MCF 10A (cell line): ENCODE measurements around the gene BCAP31. TPM values are rescaled to one million over a fixed set of nuclear protein-coding genes. Genes with fewer than 3 reads are reported as not detected.

Experiments used
- BruUV-seq: library from RNA; stranded (reverse); fragments of 400-500 nt; replicated peaks from 2 replicates; lab custom pipeline; 2021; lab: Mats Ljungman, UMichigan
- CTCF ChIA-PET: fragments of 300-600 bp; sonication (Branson Sonifier 250); formaldehyde crosslinking; extraction: SDS; loops from one replicate; lab custom pipeline; 2021; ENCODE audit warnings: antibody characterized with exemption, inconsistent platforms; lab: Yijun Ruan, JAX
- POLR2A ChIA-PET: fragments of 300-600, 350-650 bp; sonication (Branson Sonifier 250); formaldehyde crosslinking; extraction: SDS; loops from one replicate; lab custom pipeline; 2020; ENCODE audit warnings: antibody characterized with exemption, inconsistent platforms; lab: Yijun Ruan, JAX
- DNase-seq: peaks from one replicate; pipeline ENCODE4 v3.0.0-alpha.2; 2018; ENCODE audit not compliant: unreplicated experiment
- H3K27ac Mint-ChIP-seq: one replicate; pipeline ENCODE4 v1.8.0; 2022; ENCODE audit warnings: mild to moderate bottlenecking, low read depth, mixed read lengths; ENCODE audit not compliant: unreplicated experiment
- H3K27me3 Mint-ChIP-seq: one replicate; pipeline ENCODE4 v1.8.0; 2022; ENCODE audit warnings: mixed read lengths; ENCODE audit not compliant: insufficient read depth, unreplicated experiment
- H3K36me3 Mint-ChIP-seq: one replicate; pipeline ENCODE4 v1.8.0; 2022; ENCODE audit warnings: mild to moderate bottlenecking, moderate library complexity, mixed read lengths; ENCODE audit not compliant: insufficient read depth, unreplicated experiment
- H3K4me1 Mint-ChIP-seq: one replicate; pipeline ENCODE4 v1.8.0; 2022; ENCODE audit warnings: mixed read lengths; ENCODE audit not compliant: insufficient read depth, unreplicated experiment
- H3K4me3 Mint-ChIP-seq: one replicate; pipeline ENCODE4 v1.8.0; 2022; ENCODE audit warnings: mild to moderate bottlenecking, moderate library complexity, mixed read lengths; ENCODE audit not compliant: unreplicated experiment
- H3K9me3 Mint-ChIP-seq: one replicate; pipeline ENCODE4 v1.8.0; 2022; ENCODE audit warnings: mixed read lengths; ENCODE audit not compliant: unreplicated experiment
- intact Hi-C: fragments of 100-400 bp; cut with micrococcal nuclease; formaldehyde crosslinking; loops from 2 replicates; pipeline ENCODE4 v1.14.1; 2022
- total RNA-seq: library from RNA; stranded (reverse); gene quantifications from 2 replicates; pipeline ENCODE4 v1.2.3, GENCODE V29; 2022
- TF ChIP-seq, protein P1 (sequence below): fragments of 200-600 bp; IDR thresholded peaks from one replicate; pipeline ENCODE4 v1.8.0; 2022; ENCODE audit warnings: antibody characterized with exemption, mild to moderate bottlenecking; ENCODE audit not compliant: unreplicated experiment

BCAP31 gene
- total RNA-seq, 1 experiment from 2014 or later: 203 TPM

GRCh38 chrX:153771415-153772315 lies 47.5 kb upstream of the BCAP31 start:
- no TSS peak for BruUV-seq
- intact Hi-C loops: no loop called here
- Mint-ChIP-seq H3K4me1 (no peaks in the 10 kb centered on the region), H3K27ac (no peak overlapping the region), H3K36me3 (peaks cover 8% of the 10 kb centered on the region), H3K27me3 (no peaks in the 10 kb centered on the region), H3K4me3 (no peak overlapping the region), H3K9me3 (no peaks in the 10 kb centered on the region)
- no peak for DNase-seq
- ChIA-PET POLR2A (no interaction called here), CTCF (interaction anchor here (0.7 kb wide), 1 partner anchor 197 kb away, joined by 3 read pairs; no protein-coding TSS in a partner anchor)
- TF ChIP-seq, protein P1, sequence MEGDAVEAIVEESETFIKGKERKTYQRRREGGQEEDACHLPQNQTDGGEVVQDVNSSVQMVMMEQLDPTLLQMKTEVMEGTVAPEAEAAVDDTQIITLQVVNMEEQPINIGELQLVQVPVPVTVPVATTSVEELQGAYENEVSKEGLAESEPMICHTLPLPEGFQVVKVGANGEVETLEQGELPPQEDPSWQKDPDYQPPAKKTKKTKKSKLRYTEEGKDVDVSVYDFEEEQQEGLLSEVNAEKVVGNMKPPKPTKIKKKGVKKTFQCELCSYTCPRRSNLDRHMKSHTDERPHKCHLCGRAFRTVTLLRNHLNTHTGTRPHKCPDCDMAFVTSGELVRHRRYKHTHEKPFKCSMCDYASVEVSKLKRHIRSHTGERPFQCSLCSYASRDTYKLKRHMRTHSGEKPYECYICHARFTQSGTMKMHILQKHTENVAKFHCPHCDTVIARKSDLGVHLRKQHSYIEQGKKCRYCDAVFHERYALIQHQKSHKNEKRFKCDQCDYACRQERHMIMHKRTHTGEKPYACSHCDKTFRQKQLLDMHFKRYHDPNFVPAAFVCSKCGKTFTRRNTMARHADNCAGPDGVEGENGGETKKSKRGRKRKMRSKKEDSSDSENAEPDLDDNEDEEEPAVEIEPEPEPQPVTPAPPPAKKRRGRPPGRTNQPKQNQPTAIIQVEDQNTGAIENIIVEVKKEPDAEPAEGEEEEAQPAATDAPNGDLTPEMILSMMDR: no peak

- Mint-ChIP-seq H3K27me3 (no peaks in the 10 kb centered on the region), H3K4me3 (no peak overlapping the region), H3K9me3 (no peaks in the 10 kb centered on the region), H3K4me1 (no peaks in the 10 kb centered on the region), H3K36me3 (peaks cover 3% of the 10 kb centered on the region), H3K27ac (no peak overlapping the region)
- ChIA-PET POLR2A (no interaction called here), CTCF (interaction anchor here (0.7 to 1.0 kb wide), 2 partner anchors 198 to 199 kb away, joined by 3 read pairs; no protein-coding TSS in a partner anchor)
- BruUV-seq: no TSS peak
- TF ChIP-seq, protein P1: no peak
- no peak for DNase-seq
- intact Hi-C loops: no loop called here
Observed at GRCh38 chrX:153770601-153771414, 46.6 kb upstream of the BCAP31 start.

- H3K9me3 Mint-ChIP-seq: no peaks in the 10 kb centered on the region
- DNase-seq: no peak
- no peak overlapping the region for H3K4me3 Mint-ChIP-seq
- TF ChIP-seq, protein P1: no peak
- H3K36me3 Mint-ChIP-seq: no peaks in the 10 kb centered on the region
- POLR2A ChIA-PET: no interaction called here
- intact Hi-C loops: no loop called here
- no peak overlapping the region for H3K27ac Mint-ChIP-seq
- BruUV-seq: no TSS peak
- H3K27me3 Mint-ChIP-seq: no peaks in the 10 kb centered on the region
- CTCF ChIA-PET: interaction anchor here (1.0 kb wide), 1 partner anchor 200 kb away, joined by 3 read pairs; no protein-coding TSS in a partner anchor
- H3K4me1 Mint-ChIP-seq: no peaks in the 10 kb centered on the region
Observed at GRCh38 chrX:153769865-153770600, 45.8 kb upstream of the BCAP31 start.
